AG09319 (cell line): Measurements from ENCODE around the gene PCTP.

Source experiments
- DNase-seq: peaks from one replicate; pipeline ENCODE4 v3.0.0-alpha.2; 2010; ENCODE audit warnings: low read depth; ENCODE audit errors: extremely low read depth
- CTCF ChIP-seq: IDR thresholded peaks from 2 replicates; pipeline ENCODE4 v1.5.1; 2011; ENCODE audit warnings: low read depth, mild to moderate bottlenecking, inconsistent platforms, low read length, moderate library complexity

Gene PCTP

GRCh38 chr17:55727920-55728319, 22.9 kb upstream of the PCTP start:
- no peak for TF ChIP-seq CTCF
- DNase-seq, result no peak

- no peak for TF ChIP-seq CTCF
- no peak for DNase-seq
These were observed 22.5 kb upstream of the PCTP start for GRCh38 chr17:55728361-55728760.

- TF ChIP-seq CTCF, result no peak
- DNase-seq, result no peak
These were observed 22.0 kb upstream of the PCTP start for GRCh38 chr17:55728833-55729232.

GRCh38 chr17:55729484-55729883, 21.4 kb upstream of the PCTP start:
- no peak for TF ChIP-seq CTCF

GRCh38 chr17:55730380-55730779, 20.5 kb upstream of the PCTP start:
- DNase-seq, result no peak
- no peak for TF ChIP-seq CTCF

More at GRCh38 chr17:55729484-55729883, 21.4 kb upstream of the PCTP start:
- DNase-seq, result no peak

- DNase-seq, result no peak
- TF ChIP-seq CTCF, result no peak
These were observed 20.0 kb upstream of the PCTP start for GRCh38 chr17:55730808-55731207.

- no peak for DNase-seq
- no peak for TF ChIP-seq CTCF
These were observed 19.1 kb upstream of the PCTP start for GRCh38 chr17:55731586-55732250.
